OCI-LY1 (cell line): Measurements from ENCODE around the gene PLA2G3.

Experiments
- EZH2 ChIP-seq: fragments of 200-600 bp; sonication (generic), shearing (Covaris generic); IDR thresholded peaks from 2 replicates; pipeline ENCODE4 v1.8.0; 2017; ENCODE audit warnings: borderline replicate concordance, mixed run types, mild to moderate bottlenecking, antibody characterized with exemption, low read length, moderate library complexity, mixed read lengths
- TF ChIP-seq, protein P1 (sequence below): fragments of 200-600 bp; sonication (generic), shearing (Covaris generic); IDR thresholded peaks from 2 replicates; pipeline ENCODE4 v1.5.1; 2017; ENCODE audit warnings: mild to moderate bottlenecking, antibody characterized with exemption, low read length, moderate library complexity, mixed read lengths

DNA sequence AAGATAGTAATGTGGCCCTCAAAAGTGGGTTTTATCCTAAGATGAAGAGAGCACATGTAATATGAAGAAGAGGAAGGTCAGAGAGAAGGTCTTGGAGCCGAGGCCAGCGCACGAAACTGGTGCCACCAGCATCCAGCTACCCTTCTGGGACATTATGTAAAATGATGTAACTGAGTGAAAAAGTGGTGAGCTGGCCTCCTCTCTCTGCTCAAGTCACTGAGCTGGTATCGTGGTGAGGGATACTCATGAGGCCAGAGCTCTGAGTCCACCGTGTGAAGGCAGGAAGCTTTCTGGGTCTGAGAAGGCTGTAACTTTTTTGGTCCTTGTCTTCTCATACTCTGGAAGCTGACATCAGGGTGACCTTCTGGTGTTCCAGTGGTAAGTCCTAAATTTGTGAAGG, 44.7 kb upstream of the PLA2G3 start:
- TF ChIP-seq, protein P1, sequence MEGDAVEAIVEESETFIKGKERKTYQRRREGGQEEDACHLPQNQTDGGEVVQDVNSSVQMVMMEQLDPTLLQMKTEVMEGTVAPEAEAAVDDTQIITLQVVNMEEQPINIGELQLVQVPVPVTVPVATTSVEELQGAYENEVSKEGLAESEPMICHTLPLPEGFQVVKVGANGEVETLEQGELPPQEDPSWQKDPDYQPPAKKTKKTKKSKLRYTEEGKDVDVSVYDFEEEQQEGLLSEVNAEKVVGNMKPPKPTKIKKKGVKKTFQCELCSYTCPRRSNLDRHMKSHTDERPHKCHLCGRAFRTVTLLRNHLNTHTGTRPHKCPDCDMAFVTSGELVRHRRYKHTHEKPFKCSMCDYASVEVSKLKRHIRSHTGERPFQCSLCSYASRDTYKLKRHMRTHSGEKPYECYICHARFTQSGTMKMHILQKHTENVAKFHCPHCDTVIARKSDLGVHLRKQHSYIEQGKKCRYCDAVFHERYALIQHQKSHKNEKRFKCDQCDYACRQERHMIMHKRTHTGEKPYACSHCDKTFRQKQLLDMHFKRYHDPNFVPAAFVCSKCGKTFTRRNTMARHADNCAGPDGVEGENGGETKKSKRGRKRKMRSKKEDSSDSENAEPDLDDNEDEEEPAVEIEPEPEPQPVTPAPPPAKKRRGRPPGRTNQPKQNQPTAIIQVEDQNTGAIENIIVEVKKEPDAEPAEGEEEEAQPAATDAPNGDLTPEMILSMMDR, result no peak
- no peak for TF ChIP-seq EZH2
